HepG2 (cell line): Measurements from ENCODE around the gene FASTKD1. TPM values are rescaled to one million over a fixed set of nuclear protein-coding genes. Genes with fewer than 3 reads are reported as not detected.

ENCODE experiments used
- AHR ChIP-seq: IDR thresholded peaks from 2 replicates; pipeline ENCODE4 v1.6.1; 2018; ENCODE audit warnings: missing genetic modification reagents, missing compliant biosample characterization
- ATF7-NPFF ChIP-seq: sonication (generic); formaldehyde crosslinking; IDR thresholded peaks from 2 replicates; pipeline ENCODE4 v1.8.1; 2023; ENCODE audit warnings: mild to moderate bottlenecking, low read depth, missing genetic modification reagents, moderate library complexity
- CC2D1A ChIP-seq: sonication (generic); formaldehyde crosslinking; IDR thresholded peaks from 2 replicates; pipeline ENCODE4 v1.8.1; 2023; ENCODE audit warnings: mild to moderate bottlenecking, missing genetic modification reagents
- HNRNPL ChIP-seq: fragments of 200-400 bp; formaldehyde crosslinking; IDR thresholded peaks from 2 replicates; pipeline ENCODE4 v1.6.1; 2017; ENCODE audit warnings: mild to moderate bottlenecking, low read depth, low read length
- IRF2 ChIP-seq: IDR thresholded peaks from 2 replicates; pipeline ENCODE4 v1.6.1; 2018; ENCODE audit warnings: missing genetic modification reagents, missing compliant biosample characterization
- JUN ChIP-seq: sonication (generic); formaldehyde crosslinking; IDR thresholded peaks from 2 replicates; pipeline ENCODE4 v1.4.0; 2020; ENCODE audit warnings: mild to moderate bottlenecking, missing genetic modification reagents
- KLF12 ChIP-seq: sonication (generic); formaldehyde crosslinking; IDR thresholded peaks from 2 replicates; pipeline ENCODE4 v1.4.0; 2020; ENCODE audit warnings: missing genetic modification reagents, borderline replicate concordance
- MEF2D ChIP-seq: sonication (generic); formaldehyde crosslinking; IDR thresholded peaks from 2 replicates; pipeline ENCODE4 v1.5.1; 2020; ENCODE audit warnings: mild to moderate bottlenecking, missing genetic modification reagents
- NFIB ChIP-seq: sonication (generic); formaldehyde crosslinking; IDR thresholded peaks from 2 replicates; pipeline ENCODE4 v1.9.0; 2021; ENCODE audit warnings: missing genetic modification reagents, mild to moderate bottlenecking, borderline replicate concordance
- NFKB2 ChIP-seq: sonication (generic); formaldehyde crosslinking; IDR thresholded peaks from 2 replicates; pipeline ENCODE4 v1.4.0; 2020; ENCODE audit warnings: missing genetic modification reagents, borderline replicate concordance
- RBFOX2 ChIP-seq: fragments of 200-400 bp; formaldehyde crosslinking; IDR thresholded peaks from 2 replicates; pipeline ENCODE4 v1.6.1; 2017; ENCODE audit warnings: low read depth, mild to moderate bottlenecking, low read length
- SMAD3 ChIP-seq: sonication (generic); formaldehyde crosslinking; IDR thresholded peaks from 2 replicates; pipeline ENCODE4 v1.4.0; 2020; ENCODE audit warnings: missing genetic modification reagents
- SMAD9 ChIP-seq: sonication (generic); formaldehyde crosslinking; IDR thresholded peaks from 2 replicates; pipeline ENCODE4 v1.5.1; 2020; ENCODE audit warnings: mild to moderate bottlenecking, missing genetic modification reagents
- SP2 ChIP-seq: sonication (generic); formaldehyde crosslinking; IDR thresholded peaks from 2 replicates; pipeline ENCODE4 v1.5.1; 2020; ENCODE audit warnings: mild to moderate bottlenecking, missing genetic modification reagents
- TFDP2 ChIP-seq: sonication (generic); formaldehyde crosslinking; IDR thresholded peaks from 2 replicates; pipeline ENCODE4 v1.4.0; 2020; ENCODE audit warnings: missing genetic modification reagents
- YY1 ChIP-seq: IDR thresholded peaks from 2 replicates; pipeline ENCODE4 v1.6.1; 2011; ENCODE audit warnings: low read length, low read depth, moderate library complexity, mild to moderate bottlenecking; ENCODE audit not compliant: insufficient read depth, insufficient replicate concordance
- ZBTB20 ChIP-seq: sonication (generic); formaldehyde crosslinking; IDR thresholded peaks from 2 replicates; pipeline ENCODE4 v1.8.1; 2023; ENCODE audit warnings: missing genetic modification reagents, low read depth, mild to moderate bottlenecking, borderline replicate concordance
- ZNF17 ChIP-seq: sonication (generic); formaldehyde crosslinking; IDR thresholded peaks from 2 replicates; pipeline ENCODE4 v1.5.0; 2020; ENCODE audit warnings: mild to moderate bottlenecking, missing genetic modification reagents
- ZNF430 ChIP-seq: sonication (generic); formaldehyde crosslinking; IDR thresholded peaks from 2 replicates; pipeline ENCODE4 v1.9.0; 2021; ENCODE audit warnings: mild to moderate bottlenecking, missing genetic modification reagents
- ZNF484 ChIP-seq: sonication (generic); formaldehyde crosslinking; IDR thresholded peaks from 2 replicates; pipeline ENCODE4 v1.5.1; 2020; ENCODE audit warnings: mild to moderate bottlenecking, low read depth, missing genetic modification reagents, borderline replicate concordance
- ZNF501 ChIP-seq: sonication (generic); formaldehyde crosslinking; IDR thresholded peaks from 2 replicates; pipeline ENCODE4 v1.5.1; 2020; ENCODE audit warnings: mild to moderate bottlenecking, moderate library complexity, missing genetic modification reagents
- ZNF562 ChIP-seq: sonication (generic); formaldehyde crosslinking; IDR thresholded peaks from 2 replicates; pipeline ENCODE4 v1.8.0; 2022; ENCODE audit warnings: missing genetic modification reagents, borderline replicate concordance
- ZNF598 ChIP-seq: sonication (generic); formaldehyde crosslinking; IDR thresholded peaks from 2 replicates; pipeline ENCODE4 v1.5.1; 2020; ENCODE audit warnings: mild to moderate bottlenecking, missing genetic modification reagents, borderline replicate concordance
- ZNF737 ChIP-seq: sonication (generic); formaldehyde crosslinking; IDR thresholded peaks from 2 replicates; pipeline ENCODE4 v1.5.0; 2020; ENCODE audit warnings: missing genetic modification reagents, mild to moderate bottlenecking, borderline replicate concordance
- ZNF747 ChIP-seq: sonication (generic); formaldehyde crosslinking; IDR thresholded peaks from 2 replicates; pipeline ENCODE4 v1.8.1; 2023; ENCODE audit warnings: missing genetic modification reagents, mild to moderate bottlenecking, borderline replicate concordance
- ZNF788 ChIP-seq: sonication (generic); formaldehyde crosslinking; IDR thresholded peaks from 2 replicates; pipeline ENCODE4 v1.5.0; 2020; ENCODE audit warnings: mild to moderate bottlenecking, missing genetic modification reagents, borderline replicate concordance
- ZNF800 ChIP-seq: sonication (generic); formaldehyde crosslinking; IDR thresholded peaks from 2 replicates; pipeline ENCODE4 v1.4.0; 2020; ENCODE audit warnings: missing genetic modification reagents
- polyA plus RNA-seq, 8 experiments: library from polyadenylated mRNA; depleted of rRNA in 3 of 8; stranded (reverse) in 7 of 8; unstranded in 1 of 8; fragments of >200 nt; fragmentation: Illumina TruSeq in 4 of 8; extraction: Trizol in 4 of 8; gene quantifications; 2 replicates each; pipeline versions ENCODE4 v1.2.1 to v1.2.3, GENCODE V29; 2011 to 2016; ENCODE audit warnings: low read depth in 4 of 8, missing spikeins in 1 of 8, mixed read lengths in 1 of 8; ENCODE audit not compliant: insufficient read depth in 1 of 8
- total RNA-seq, 5 experiments: library from RNA; depleted of rRNA; stranded (reverse); fragments of >200 nt; fragmentation: Illumina TruSeq; extraction: Trizol; gene quantifications; 2 replicates each; pipeline ENCODE4 v1.2.3, GENCODE V29; 2016; ENCODE audit warnings: low read depth in 1 of 5

The FASTKD1 gene
- total and polyA plus RNA-seq, 2 of the 13 experiments (the other 11 are each of a cell fraction or from before 2014, with no cell fraction given) = 35.0 to 38.0 TPM

DNA sequence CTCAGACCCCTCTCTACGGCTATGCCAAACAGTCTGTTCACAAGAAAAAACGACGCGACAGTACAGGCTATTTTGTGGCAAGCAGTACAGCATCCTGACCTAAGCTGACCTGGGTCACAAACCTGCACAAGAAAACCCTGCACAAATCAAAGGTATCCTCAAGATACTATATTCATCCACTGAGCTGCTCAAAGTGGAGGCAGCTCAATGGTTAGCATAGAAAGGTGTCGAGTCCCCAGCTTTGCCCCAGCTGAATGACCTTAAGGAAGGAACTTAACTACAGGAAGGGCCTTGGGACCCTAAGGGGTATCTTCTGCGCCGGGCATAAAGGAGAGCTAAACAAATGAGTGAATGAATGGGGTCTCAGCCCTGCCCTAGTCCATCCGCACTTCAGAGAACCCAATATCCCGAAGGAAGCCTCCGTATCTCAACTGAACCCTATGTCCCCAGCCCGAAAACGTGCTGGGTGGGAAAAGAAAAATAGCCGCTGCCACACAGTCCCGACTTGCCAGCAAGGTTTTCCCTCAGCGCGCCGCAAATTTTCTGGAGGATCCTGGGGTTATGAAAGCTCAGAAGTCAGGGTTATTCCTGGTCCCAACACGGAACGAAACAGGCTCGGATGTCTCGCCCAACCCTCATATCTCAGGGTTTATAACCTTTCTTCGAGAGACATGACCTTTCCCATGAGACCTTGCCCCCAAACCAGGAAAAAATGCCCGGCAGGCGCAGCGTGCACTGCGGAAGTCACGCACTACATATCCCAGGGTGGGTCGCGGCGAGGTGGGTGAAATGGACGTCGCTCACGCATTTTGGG lies at the start of gene FASTKD1 (continued):
- TF ChIP-seq KLF12 (CRISPR knock-in tag) (peak; percentile 51; the same call in 1 of the 2 replicates), AHR (CRISPR knock-in tag) (peak; percentile 90), ZNF800 (CRISPR knock-in tag) (peak; percentile 74; the same call in 1 of the 2 replicates), CC2D1A (CRISPR knock-in tag) (no peak; the same call in 1 of the 2 replicates), ZNF484 (CRISPR knock-in tag) (no peak), ZBTB20 (peak; percentile 87), SMAD9 (0 out of 2 replicates have a peak, but pooled peaks have one; percentile 20), JUN (no peak), ZNF562 (CRISPR knock-in tag) (no peak), NFKB2 (peak; percentile 79; the same call in 1 of the 2 replicates), SMAD3 (CRISPR knock-in tag) (peak; percentile 97), NFIB (peak; percentile 86; the same call in 1 of the 2 replicates), ZNF501 (CRISPR knock-in tag) (peak; percentile 98), SP2 (CRISPR knock-in tag) (no peak), ZNF737 (CRISPR knock-in tag) (no peak; the same call in 1 of the 2 replicates), ZNF17 (no peak), ZNF747 (CRISPR knock-in tag) (peak; percentile 79; the same call in 1 of the 2 replicates), ZNF788 (CRISPR knock-in tag) (peak; percentile 83; the same call in 1 of the 2 replicates), TFDP2 (CRISPR knock-in tag) (peak; percentile 82), ATF7-NPFF (CRISPR knock-in tag) (peak; percentile 79), RBFOX2 (peak; percentile 44; the same call in 1 of the 2 replicates), ZNF598 (CRISPR knock-in tag) (peak; percentile 87; the same call in 1 of the 2 replicates), HNRNPL (no peak), IRF2 (CRISPR knock-in tag) (peak; percentile 99), ZNF430 (CRISPR knock-in tag) (peak; percentile 77), YY1 (peak; percentile 94), MEF2D (CRISPR knock-in tag) (peak; percentile 91)
